Astrocyte of the spinal cord (primary cell): Measurements from ENCODE around the gene ZCWPW1.
A peak's percentile ranks its signal among the peaks of the same experiment; 100 is the strongest.

ENCODE experiments used
- DNase-seq: peaks from one replicate; pipeline ENCODE4 v3.0.0; 2011; ENCODE audit warnings: low read depth, low spot score
- H3K4me3 ChIP-seq: 2 replicates; pipeline ENCODE4 v1.5.1; 2011; ENCODE audit warnings: low read depth, mild to moderate bottlenecking, low read length, moderate library complexity
- in situ Hi-C: cut with HindIII; loops from 2 replicates; pipeline ENCODE4 v1.10.0; 2017; ENCODE audit warnings: low sequenced_read_pairs
- TF ChIP-seq, protein P1 (sequence below): IDR thresholded peaks from 2 replicates; pipeline ENCODE4 v1.5.1; 2012; ENCODE audit warnings: low read depth, mild to moderate bottlenecking, low read length, inconsistent platforms

Gene ZCWPW1

GRCh38 chr7:100466653-100467605 lies 38.4 kb upstream of the ZCWPW1 start:
- DNase-seq: no peak
- in situ Hi-C loops: no loop called here
- TF ChIP-seq, protein P1, sequence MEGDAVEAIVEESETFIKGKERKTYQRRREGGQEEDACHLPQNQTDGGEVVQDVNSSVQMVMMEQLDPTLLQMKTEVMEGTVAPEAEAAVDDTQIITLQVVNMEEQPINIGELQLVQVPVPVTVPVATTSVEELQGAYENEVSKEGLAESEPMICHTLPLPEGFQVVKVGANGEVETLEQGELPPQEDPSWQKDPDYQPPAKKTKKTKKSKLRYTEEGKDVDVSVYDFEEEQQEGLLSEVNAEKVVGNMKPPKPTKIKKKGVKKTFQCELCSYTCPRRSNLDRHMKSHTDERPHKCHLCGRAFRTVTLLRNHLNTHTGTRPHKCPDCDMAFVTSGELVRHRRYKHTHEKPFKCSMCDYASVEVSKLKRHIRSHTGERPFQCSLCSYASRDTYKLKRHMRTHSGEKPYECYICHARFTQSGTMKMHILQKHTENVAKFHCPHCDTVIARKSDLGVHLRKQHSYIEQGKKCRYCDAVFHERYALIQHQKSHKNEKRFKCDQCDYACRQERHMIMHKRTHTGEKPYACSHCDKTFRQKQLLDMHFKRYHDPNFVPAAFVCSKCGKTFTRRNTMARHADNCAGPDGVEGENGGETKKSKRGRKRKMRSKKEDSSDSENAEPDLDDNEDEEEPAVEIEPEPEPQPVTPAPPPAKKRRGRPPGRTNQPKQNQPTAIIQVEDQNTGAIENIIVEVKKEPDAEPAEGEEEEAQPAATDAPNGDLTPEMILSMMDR: no peak
- H3K4me3 ChIP-seq: no peak overlapping the region

- in situ Hi-C loops: no loop called here
- no peak overlapping the region for H3K4me3 ChIP-seq
- TF ChIP-seq, protein P1: peak; percentile 86
- peak; percentile 80 for DNase-seq
These were observed 37.3 kb upstream of the ZCWPW1 start for GRCh38 chr7:100465702-100466311.

DNA sequence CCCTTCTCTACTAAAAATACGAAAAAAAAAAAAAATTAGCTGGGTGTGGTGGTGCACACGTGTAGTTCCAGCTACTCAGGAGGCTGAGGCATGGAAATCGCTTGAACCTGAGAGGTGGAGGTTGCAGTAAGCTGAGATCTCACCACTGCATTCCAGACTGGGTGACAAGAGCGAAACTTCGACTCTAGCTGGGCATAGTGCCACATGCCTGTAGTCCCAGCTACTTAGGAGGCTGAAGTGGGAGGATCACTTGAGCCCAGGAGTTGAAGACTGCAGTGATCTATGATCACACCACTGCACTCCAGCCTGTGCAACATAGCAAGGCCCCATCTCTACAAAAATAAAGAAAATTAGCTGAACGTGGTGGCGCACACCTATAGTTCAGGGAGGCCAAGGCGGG lies 36.8 kb upstream of the ZCWPW1 start:
- TF ChIP-seq, protein P1: no peak
- no peak for DNase-seq
- in situ Hi-C loops: no loop called here
- no peak overlapping the region for H3K4me3 ChIP-seq

DNA sequence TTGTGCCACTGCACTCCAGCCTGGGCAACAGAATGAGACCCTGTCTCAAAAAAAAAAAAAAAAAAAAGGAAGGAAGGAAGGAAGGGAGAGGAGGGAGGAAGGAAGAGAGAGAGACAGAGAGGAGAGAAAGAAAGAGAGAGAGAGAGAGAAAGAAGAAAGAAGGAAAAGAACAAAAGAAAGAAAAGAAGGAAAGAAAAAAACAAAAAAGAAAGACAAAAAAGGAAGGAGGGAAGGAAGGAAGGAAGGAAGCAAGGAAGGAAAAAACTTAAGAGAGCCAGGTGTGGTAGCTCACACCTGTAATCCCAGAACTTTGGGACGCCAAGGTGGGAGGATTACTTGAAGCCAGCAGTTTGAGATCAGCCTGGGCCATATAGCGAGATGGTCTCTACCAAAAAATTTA lies 36.3 kb upstream of the ZCWPW1 start:
- no peak overlapping the region for H3K4me3 ChIP-seq
- in situ Hi-C loops: no loop called here
- TF ChIP-seq, protein P1: no peak
- DNase-seq: no peak

DNA sequence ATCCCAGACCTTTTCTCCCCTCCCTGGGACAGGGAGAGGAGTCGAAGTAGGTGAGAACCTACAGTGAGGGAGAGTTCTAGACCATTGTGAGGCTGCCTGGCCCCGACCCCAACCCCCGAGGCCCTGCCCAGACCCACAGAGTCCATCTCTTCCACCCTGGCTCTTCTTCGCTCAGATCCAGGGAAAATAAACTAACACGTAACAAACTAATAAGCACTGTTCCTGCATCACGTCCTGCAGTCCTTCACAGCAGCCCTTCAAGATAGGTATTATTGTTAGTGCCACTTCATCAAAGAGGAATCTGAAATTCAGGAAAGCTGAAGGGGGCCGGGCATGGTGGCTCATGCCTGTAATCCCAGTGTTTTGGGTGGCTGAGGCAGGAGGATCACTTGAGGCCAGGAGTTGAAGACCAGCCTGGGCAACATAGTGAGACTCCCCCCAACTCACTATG lies 35.7 kb upstream of the ZCWPW1 start, which contains the start of gene SPACDR:
SPACDR (minus strand) TSS at position 51 of the 451 bp plus-strand sequence. CDS start 235 bp downstream, outside the sequence.
- in situ Hi-C loops: no loop called here
- TF ChIP-seq, protein P1: no peak
- no peak within 1 kb of the TSS for H3K4me3 ChIP-seq
- DNase-seq: peak; percentile 44

GRCh38 chr7:100457033-100457432 lies 28.5 kb upstream of the ZCWPW1 start:
- in situ Hi-C loops: no loop called here
- TF ChIP-seq, protein P1: no peak
- no peak for DNase-seq
- no peak overlapping the region for H3K4me3 ChIP-seq
